HG03103 (cell line): ENCODE results near the gene ANKRD37.
A peak's percentile ranks its signal among the peaks of the same experiment; 100 is the strongest.

Experiments used
- ATAC-seq: cut with Tn5 transposase; IDR thresholded peaks from one replicate; pipeline ENCODE4 v1.9.1; 2021; ENCODE audit warnings: low read depth; ENCODE audit not compliant: unreplicated experiment

Gene ANKRD37

GRCh38 chr4:185379326-185380295, 17.0 kb upstream of the ANKRD37 start:
- ATAC-seq: no peak

DNA sequence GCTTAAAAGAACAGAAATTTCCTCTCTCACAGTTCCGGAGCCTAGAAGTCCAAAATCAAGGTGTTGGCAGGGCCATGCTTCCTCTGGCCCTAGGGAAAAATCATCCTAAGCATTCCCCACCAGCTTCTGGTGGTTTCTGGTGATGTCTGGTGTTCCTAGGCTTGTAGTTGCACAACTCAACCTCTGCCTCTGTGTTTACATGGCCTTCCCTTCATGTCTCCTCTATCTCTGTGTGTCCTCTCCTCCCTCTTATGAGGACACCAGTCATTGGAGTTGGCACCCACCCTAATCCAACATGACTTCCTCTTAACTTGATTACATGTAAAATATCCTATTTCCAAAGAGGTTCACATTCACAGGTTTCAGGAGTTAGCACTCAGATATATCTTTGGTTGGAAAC, 16.3 kb upstream of the ANKRD37 start:
- ATAC-seq: no peak

GRCh38 chr4:185381288-185382196, 15.1 kb upstream of the ANKRD37 start:
- no peak for ATAC-seq

GRCh38 chr4:185382754-185383153, 13.9 kb upstream of the ANKRD37 start:
- no peak for ATAC-seq

GRCh38 chr4:185383451-185383850, 13.2 kb upstream of the ANKRD37 start:
- no peak for ATAC-seq

GRCh38 chr4:185384061-185384460, 12.6 kb upstream of the ANKRD37 start:
- no peak for ATAC-seq

GRCh38 chr4:185384930-185385331, 11.7 kb upstream of the ANKRD37 start:
- ATAC-seq: no peak

DNA sequence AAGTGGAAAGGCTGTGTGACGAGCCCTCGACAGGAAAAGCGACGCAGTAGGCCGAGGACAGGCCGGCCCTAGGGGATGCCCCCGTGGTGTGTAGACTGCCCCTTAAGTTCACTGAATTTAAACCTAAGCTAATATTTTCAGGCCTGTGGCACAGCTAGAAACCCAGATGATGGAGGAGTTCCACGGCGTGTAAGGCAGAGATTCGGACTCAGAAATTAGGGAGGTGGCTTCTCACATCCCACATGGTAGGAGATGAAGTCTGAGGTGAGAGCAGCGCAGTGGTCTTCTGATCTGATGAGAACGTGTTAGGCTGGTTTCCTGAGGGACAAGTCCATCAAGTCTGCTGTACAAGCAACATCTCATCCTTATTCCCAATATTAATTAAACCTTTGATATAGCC, 8.7 kb upstream of the ANKRD37 start:
- no peak for ATAC-seq

GRCh38 chr4:185390941-185391340, 5.7 kb upstream of the ANKRD37 start:
- ATAC-seq: no peak

DNA sequence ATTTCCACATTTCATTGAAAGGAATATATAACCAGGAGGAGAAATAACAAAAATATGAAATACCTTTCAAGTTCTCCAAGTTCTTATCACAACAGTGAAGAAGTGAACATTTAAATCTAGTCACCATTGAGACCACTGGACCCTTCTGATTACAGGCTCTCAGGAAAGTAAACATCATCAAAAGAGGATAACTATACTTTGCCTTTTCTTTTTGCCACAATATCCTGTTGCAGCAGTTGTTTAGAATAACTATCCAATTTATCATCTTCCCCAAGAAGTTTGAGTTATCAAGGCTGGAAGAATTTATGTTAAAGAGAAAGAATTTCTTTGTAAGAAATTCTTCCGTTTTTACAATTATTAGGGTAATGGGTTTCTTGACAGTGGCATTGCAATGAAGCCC, 4.5 kb upstream of the ANKRD37 start:
- no peak for ATAC-seq

- no peak for ATAC-seq
Observed at GRCh38 chr4:185394568-185395237, 1.9 kb upstream of the ANKRD37 start.

GRCh38 chr4:185395238-185395955, 1.2 kb upstream of the ANKRD37 start, which contains the start of gene LRP2BP:
Gene LRP2BP (minus strand): TSS chr4:185395924. CDS start chr4:185378186, 17,738 bp downstream.
- no peak for ATAC-seq

DNA sequence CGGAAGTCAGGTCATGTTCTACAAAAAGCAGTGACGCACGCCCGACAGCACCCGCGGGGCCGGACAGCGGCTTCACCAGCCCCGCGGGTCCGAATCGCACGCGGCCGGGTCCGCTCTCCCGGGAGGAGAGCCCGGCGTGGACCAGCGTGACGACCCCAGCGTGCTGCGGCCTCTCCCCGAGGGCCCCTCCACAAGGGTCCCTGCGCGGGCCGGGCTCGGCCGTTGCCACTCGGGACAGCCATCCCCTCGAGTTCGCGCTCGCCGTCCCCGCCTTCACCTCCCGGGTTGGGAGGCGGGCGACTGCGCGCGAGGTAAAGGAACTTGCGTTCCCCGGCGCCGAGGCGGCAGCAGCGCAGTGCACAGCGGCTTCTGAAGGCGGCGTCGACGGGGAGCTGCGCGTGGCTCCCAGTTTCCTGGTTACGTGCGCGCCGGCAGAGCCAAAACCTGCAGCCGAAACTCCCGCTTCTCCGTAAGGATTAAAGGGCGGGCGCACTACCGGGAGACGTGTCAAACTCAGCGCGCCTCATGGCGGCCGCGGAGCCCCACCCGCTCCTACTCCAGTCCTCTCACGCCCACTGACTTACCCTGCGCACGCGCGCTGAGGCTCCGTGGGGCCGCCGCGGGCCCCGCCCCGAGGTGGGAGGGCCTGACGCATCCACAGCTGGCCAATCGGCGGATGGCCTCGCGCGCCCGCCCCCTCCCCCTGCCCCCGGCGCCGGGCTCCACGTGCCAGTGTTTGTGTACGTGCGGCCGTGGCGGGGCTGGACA, 501 bp upstream of the ANKRD37 start:
- ATAC-seq: peak; percentile 63

DNA sequence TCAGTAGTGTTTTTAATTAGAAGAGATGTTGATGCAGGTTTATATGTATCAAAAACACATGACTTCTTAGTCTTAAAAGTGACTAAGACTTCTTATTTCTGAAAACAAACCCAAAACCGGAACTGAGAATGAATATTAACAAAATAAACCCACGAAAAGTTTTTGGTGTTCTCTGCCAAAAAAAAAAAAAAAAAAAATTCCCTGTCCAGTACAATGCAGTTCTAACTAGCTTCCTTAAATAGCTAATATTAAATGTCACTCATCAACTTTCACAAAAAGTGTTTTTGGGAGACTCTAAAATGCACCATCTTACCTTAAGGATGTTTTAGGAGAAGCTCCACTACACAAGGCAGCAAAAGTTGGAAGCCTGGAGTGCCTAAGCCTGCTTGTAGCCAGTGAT, 2.0 kb downstream of the ANKRD37 start:
- ATAC-seq: no peak

DNA sequence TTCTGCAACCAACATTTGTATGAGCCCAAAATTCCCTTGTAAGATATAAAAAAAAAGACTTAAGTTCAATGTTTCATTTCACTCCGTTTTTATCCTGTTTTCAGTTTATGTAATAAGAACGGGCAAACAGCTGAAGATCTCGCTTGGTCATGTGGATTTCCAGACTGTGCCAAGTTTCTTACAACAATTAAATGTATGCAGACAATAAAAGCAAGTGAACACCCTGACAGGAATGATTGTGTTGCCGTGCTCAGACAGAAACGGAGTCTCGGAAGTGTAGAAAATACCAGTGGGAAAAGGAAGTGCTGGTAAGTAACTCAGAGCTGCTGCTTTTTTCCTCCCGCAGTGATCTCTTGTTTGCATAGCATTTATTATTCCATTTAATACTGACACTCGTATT, 2.8 kb downstream of the ANKRD37 start:
- ATAC-seq: no peak

GRCh38 chr4:185404031-185404430, 7.4 kb downstream of the ANKRD37 start:
- no peak for ATAC-seq

- no peak for ATAC-seq
Observed at GRCh38 chr4:185405296-185405999, 8.8 kb downstream of the ANKRD37 start.

DNA sequence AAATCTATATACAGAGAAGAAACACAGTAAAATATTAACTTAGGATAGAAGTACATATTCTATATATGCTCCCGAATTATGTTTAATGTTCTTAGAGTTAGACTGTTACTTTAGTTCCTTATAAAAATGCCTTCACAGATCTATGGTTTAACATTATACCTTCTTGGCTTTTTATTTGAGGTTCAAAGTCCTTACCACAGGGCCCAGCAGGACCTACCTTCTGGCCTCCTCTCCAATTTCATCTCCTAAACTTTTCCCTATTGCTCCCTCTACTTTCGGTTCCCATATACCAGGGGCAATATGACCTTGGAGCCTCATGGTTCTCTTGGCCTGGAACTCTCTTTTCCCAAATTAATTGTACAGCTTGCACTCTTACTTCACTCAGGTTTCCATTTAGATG, 11.8 kb downstream of the ANKRD37 start:
- ATAC-seq: no peak

- no peak for ATAC-seq
Observed at GRCh38 chr4:185411849-185412248, 15.2 kb downstream of the ANKRD37 start.
